Keratinocyte (primary cell): ENCODE measurements around the gene FRS3.

Experiments used
- EZH2 ChIP-seq: IDR thresholded peaks from one replicate; pipeline ENCODE4 v1.6.1; 2012; ENCODE audit warnings: inconsistent platforms, mild to moderate bottlenecking, low read length, moderate library complexity
- TF ChIP-seq, protein P1 (sequence below), 3 experiments: IDR thresholded peaks in 1 of 3; conservative IDR thresholded peaks in 1 of 3; optimal IDR thresholded peaks in 1 of 3; 2 replicates in 2 of 3; 3 replicates in 1 of 3; pipeline versions ENCODE3 to v1.5.1; 2011; ENCODE audit warnings: low read length in 3 of 3, mild to moderate bottlenecking in 3 of 3, moderate library complexity in 2 of 3, control low read depth in 1 of 3, inconsistent platforms in 1 of 3; ENCODE audit not compliant: insufficient read depth in 2 of 3; ENCODE audit errors: extremely low read depth in 1 of 3

GRCh38 chr6:41771058-41771983, 8.4 kb downstream of the FRS3 start:
- TF ChIP-seq EZH2: no peak
- TF ChIP-seq, protein P1, sequence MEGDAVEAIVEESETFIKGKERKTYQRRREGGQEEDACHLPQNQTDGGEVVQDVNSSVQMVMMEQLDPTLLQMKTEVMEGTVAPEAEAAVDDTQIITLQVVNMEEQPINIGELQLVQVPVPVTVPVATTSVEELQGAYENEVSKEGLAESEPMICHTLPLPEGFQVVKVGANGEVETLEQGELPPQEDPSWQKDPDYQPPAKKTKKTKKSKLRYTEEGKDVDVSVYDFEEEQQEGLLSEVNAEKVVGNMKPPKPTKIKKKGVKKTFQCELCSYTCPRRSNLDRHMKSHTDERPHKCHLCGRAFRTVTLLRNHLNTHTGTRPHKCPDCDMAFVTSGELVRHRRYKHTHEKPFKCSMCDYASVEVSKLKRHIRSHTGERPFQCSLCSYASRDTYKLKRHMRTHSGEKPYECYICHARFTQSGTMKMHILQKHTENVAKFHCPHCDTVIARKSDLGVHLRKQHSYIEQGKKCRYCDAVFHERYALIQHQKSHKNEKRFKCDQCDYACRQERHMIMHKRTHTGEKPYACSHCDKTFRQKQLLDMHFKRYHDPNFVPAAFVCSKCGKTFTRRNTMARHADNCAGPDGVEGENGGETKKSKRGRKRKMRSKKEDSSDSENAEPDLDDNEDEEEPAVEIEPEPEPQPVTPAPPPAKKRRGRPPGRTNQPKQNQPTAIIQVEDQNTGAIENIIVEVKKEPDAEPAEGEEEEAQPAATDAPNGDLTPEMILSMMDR (optimal IDR thresholded peaks at IDR 0.05 in 1 of 3, IDR thresholded peaks at IDR 0.05 in 1 of 3, conservative IDR thresholded peaks at IDR 0.05 in 1 of 3; ENCODE audit: extremely low read depth in 1 of 3, insufficient read depth in 2 of 3, low read length in 3 of 3): no peak
